Activated CD8-positive, alpha-beta memory T cell treated with anti-CD3 and anti-CD28 coated beads, Interleukin-2, amount 10 ng/mL, durations not matched to agents 7 days and 5 days (primary cell): ENCODE measurements around the gene WSCD2. TPM values are rescaled to one million over a fixed set of nuclear protein-coding genes. Genes with fewer than 3 reads are reported as not detected.

Source experiments
- ATAC-seq: fragments of 150-1000 bp; cut with Tn5 transposase; one replicate; pipeline ENCODE4 v1.10.0; 2021; ENCODE audit warnings: moderate library complexity
- CTCF ChIA-PET: fragments of 350-600 bp; sonication (Branson Sonifier 250); formaldehyde crosslinking; loops from one replicate; lab custom pipeline; 2021; ENCODE audit warnings: antibody characterized with exemption; lab: Charles Lee
- DNase-seq: peaks from one replicate; pipeline ENCODE4 v3.0.0-alpha.2; 2020
- H3K27ac Mint-ChIP-seq: one replicate; pipeline ENCODE4 v1.8.0; 2021; ENCODE audit warnings: mild to moderate bottlenecking, mixed read lengths
- H3K27me3 Mint-ChIP-seq: one replicate; pipeline ENCODE4 v1.8.0; 2021; ENCODE audit warnings: mixed read lengths
- H3K36me3 Mint-ChIP-seq: one replicate; pipeline ENCODE4 v1.8.0; 2021; ENCODE audit warnings: mild to moderate bottlenecking, mixed read lengths
- H3K4me1 Mint-ChIP-seq: one replicate; pipeline ENCODE4 v1.8.0; 2021; ENCODE audit warnings: mixed read lengths
- H3K4me3 Mint-ChIP-seq: one replicate; pipeline ENCODE4 v1.8.0; 2021; ENCODE audit warnings: mild to moderate bottlenecking, moderate library complexity, mixed read lengths
- H3K9me3 Mint-ChIP-seq: one replicate; pipeline ENCODE4 v1.8.0; 2022; ENCODE audit warnings: low read depth, mixed read lengths
- total RNA-seq, 2 experiments: library from RNA; stranded (reverse); gene quantifications; one replicate each; pipeline ENCODE4 v1.2.3, GENCODE V29; 2021

WSCD2 gene
- total RNA-seq, 2 experiments from 2014 or later = not detected

- no peak overlapping the region for H3K4me3 Mint-ChIP-seq
- no peak overlapping the region for H3K27ac Mint-ChIP-seq
- ATAC-seq (no peak), DNase-seq (no peak)
- H3K36me3 Mint-ChIP-seq = no peaks in the 10 kb centered on the region
- CTCF ChIA-PET = no interaction called here
- H3K4me1 Mint-ChIP-seq = no peaks in the 10 kb centered on the region
- H3K27me3 Mint-ChIP-seq = peaks cover 3% of the 10 kb centered on the region
- no peaks in the 10 kb centered on the region for H3K9me3 Mint-ChIP-seq
Measured at GRCh38 chr12:108099073-108099472, 30.0 kb upstream of the WSCD2 start.

- H3K9me3 Mint-ChIP-seq = no peaks in the 10 kb centered on the region
- H3K4me3 Mint-ChIP-seq = no peak overlapping the region
- CTCF ChIA-PET = no interaction called here
- ATAC-seq (no peak), DNase-seq (no peak)
- no peaks in the 10 kb centered on the region for H3K4me1 Mint-ChIP-seq
- peaks cover 1% of the 10 kb centered on the region for H3K27me3 Mint-ChIP-seq
- H3K36me3 Mint-ChIP-seq = no peaks in the 10 kb centered on the region
- H3K27ac Mint-ChIP-seq = no peak overlapping the region
Measured at GRCh38 chr12:108099778-108100489, 29.2 kb upstream of the WSCD2 start.

GRCh38 chr12:108101605-108102175, 27.4 kb upstream of the WSCD2 start:
- no peak for ATAC-seq
- CTCF ChIA-PET = no interaction called here
- H3K4me1 Mint-ChIP-seq = no peaks in the 10 kb centered on the region
- H3K9me3 Mint-ChIP-seq = no peaks in the 10 kb centered on the region
- DNase-seq = no peak
- no peak overlapping the region for H3K27ac Mint-ChIP-seq
- H3K36me3 Mint-ChIP-seq = no peaks in the 10 kb centered on the region
- H3K4me3 Mint-ChIP-seq = no peak overlapping the region
- no peaks in the 10 kb centered on the region for H3K27me3 Mint-ChIP-seq

DNA sequence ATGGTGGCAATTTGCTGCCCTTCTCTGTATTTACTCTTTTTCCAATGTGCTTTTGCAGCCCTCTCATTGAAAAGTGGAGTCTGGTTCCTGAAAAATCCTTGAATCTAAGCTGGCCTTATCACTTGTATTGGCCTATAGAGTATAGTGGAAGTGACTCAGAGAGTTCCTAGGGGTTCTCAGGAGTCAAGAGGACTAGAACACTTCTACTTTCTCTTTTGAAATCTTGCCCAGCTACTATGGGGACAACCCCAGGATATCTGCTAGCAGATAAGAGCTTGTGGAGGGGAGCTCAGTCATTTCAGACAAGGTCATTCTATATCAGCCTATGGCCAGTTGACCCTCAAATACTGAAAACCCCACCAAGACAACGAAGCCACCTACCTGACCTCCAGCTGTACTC, 26.7 kb upstream of the WSCD2 start:
- Mint-ChIP-seq H3K27ac (no peak overlapping the region), H3K9me3 (no peaks in the 10 kb centered on the region), H3K36me3 (no peaks in the 10 kb centered on the region), H3K4me3 (no peak overlapping the region), H3K4me1 (no peaks in the 10 kb centered on the region), H3K27me3 (no peaks in the 10 kb centered on the region)
- no peak for DNase-seq
- CTCF ChIA-PET = interaction anchor here (0.9 kb wide), 1 partner anchor 8 kb away, joined by 3 read pairs; no protein-coding TSS in a partner anchor
- no peak for ATAC-seq

GRCh38 chr12:108103087-108103486, 26.0 kb upstream of the WSCD2 start:
- ATAC-seq (no peak), DNase-seq (no peak)
- no peak overlapping the region for H3K4me3 Mint-ChIP-seq
- no peaks in the 10 kb centered on the region for H3K4me1 Mint-ChIP-seq
- H3K9me3 Mint-ChIP-seq = no peaks in the 10 kb centered on the region
- H3K36me3 Mint-ChIP-seq = no peaks in the 10 kb centered on the region
- no peak overlapping the region for H3K27ac Mint-ChIP-seq
- CTCF ChIA-PET = interaction anchor here (0.9 kb wide), 1 partner anchor 9 kb away, joined by 3 read pairs; no protein-coding TSS in a partner anchor
- no peaks in the 10 kb centered on the region for H3K27me3 Mint-ChIP-seq

DNA sequence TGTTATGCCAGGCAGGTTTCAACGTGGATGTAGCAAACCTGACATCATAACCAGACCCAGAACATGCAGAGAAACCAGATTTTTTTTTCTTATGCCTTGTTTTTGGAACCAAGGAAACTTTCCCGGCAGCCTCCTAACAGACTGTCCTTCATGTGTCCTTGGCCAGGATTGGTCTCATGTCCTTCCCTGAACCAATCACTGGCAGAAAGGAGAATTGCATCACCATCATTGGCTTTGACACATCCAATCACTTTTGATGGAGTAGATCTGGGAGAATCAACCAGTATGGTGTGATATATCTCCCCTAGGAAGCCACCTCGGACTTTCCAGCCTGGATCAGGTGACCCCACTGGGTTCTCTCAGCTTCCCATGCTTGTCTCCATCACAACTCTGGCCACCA, 25.6 kb upstream of the WSCD2 start:
- Mint-ChIP-seq H3K36me3 (no peaks in the 10 kb centered on the region), H3K27me3 (no peaks in the 10 kb centered on the region), H3K27ac (no peak overlapping the region), H3K4me3 (no peak overlapping the region), H3K9me3 (no peaks in the 10 kb centered on the region), H3K4me1 (no peaks in the 10 kb centered on the region)
- DNase-seq = no peak
- ATAC-seq = no peak
- CTCF ChIA-PET = no interaction called here

DNA sequence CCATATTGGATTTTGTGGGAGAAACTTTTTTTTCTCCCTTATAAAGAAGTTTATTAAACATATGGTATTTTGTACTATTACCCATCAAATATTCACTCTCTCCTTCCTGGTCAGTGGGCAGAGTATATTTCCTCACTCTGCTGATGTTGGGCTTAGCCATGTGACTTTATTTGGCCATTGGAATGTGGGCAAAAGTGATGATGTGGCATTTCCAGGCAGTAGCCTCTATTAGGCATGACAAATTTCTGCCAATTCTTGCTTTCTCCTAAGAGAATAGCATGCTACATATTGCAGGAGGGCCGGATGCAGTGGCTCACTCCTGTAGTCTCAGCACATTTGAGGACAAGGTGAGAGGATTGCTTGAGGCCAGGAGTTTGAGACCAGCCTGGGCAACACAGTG, 24.4 kb upstream of the WSCD2 start:
- H3K36me3 Mint-ChIP-seq = no peaks in the 10 kb centered on the region
- H3K4me3 Mint-ChIP-seq = no peak overlapping the region
- no peaks in the 10 kb centered on the region for H3K27me3 Mint-ChIP-seq
- H3K9me3 Mint-ChIP-seq = no peaks in the 10 kb centered on the region
- H3K4me1 Mint-ChIP-seq = no peaks in the 10 kb centered on the region
- CTCF ChIA-PET = no interaction called here
- no peak overlapping the region for H3K27ac Mint-ChIP-seq
- DNase-seq = no peak
- ATAC-seq = no peak

GRCh38 chr12:108106599-108106998, 22.5 kb upstream of the WSCD2 start:
- Mint-ChIP-seq H3K27me3 (no peaks in the 10 kb centered on the region), H3K4me1 (no peaks in the 10 kb centered on the region), H3K36me3 (no peaks in the 10 kb centered on the region), H3K4me3 (no peak overlapping the region), H3K27ac (no peak overlapping the region), H3K9me3 (no peaks in the 10 kb centered on the region)
- DNase-seq (no peak), ATAC-seq (no peak)
- CTCF ChIA-PET = no interaction called here

- Mint-ChIP-seq H3K27ac (no peak overlapping the region), H3K4me3 (no peak overlapping the region), H3K27me3 (no peaks in the 10 kb centered on the region), H3K9me3 (no peaks in the 10 kb centered on the region), H3K36me3 (no peaks in the 10 kb centered on the region), H3K4me1 (no peaks in the 10 kb centered on the region)
- no peak for DNase-seq
- CTCF ChIA-PET = no interaction called here
- no peak for ATAC-seq
Measured at GRCh38 chr12:108107293-108107692, 21.8 kb upstream of the WSCD2 start.

GRCh38 chr12:108109504-108109903, 19.6 kb upstream of the WSCD2 start:
- ATAC-seq = no peak
- no peak overlapping the region for H3K27ac Mint-ChIP-seq
- CTCF ChIA-PET = no interaction called here
- no peak overlapping the region for H3K4me3 Mint-ChIP-seq
- H3K4me1 Mint-ChIP-seq = no peaks in the 10 kb centered on the region
- no peak for DNase-seq
- no peaks in the 10 kb centered on the region for H3K27me3 Mint-ChIP-seq
- H3K36me3 Mint-ChIP-seq = no peaks in the 10 kb centered on the region
- H3K9me3 Mint-ChIP-seq = no peaks in the 10 kb centered on the region

DNA sequence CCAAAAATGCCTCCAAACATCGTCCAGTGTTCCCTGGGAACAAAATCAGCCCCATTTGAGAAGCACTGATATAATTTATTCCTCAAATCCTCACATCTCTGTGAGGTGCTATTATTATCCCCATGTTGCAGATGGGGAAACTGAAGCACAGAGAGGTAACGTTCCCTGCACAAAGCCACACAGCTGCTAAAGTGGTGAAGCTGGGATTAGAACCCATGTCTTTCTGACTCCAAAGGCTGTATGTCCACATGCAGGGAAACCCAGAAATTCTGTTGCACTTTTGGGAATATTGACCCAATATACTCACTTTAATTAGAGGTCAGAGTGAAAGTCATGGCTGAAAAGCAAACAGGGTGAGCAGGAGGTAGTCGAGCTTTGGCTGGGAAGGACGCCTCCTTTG, 19.1 kb upstream of the WSCD2 start:
- Mint-ChIP-seq H3K9me3 (no peaks in the 10 kb centered on the region), H3K4me1 (no peaks in the 10 kb centered on the region), H3K4me3 (no peak overlapping the region), H3K27ac (no peak overlapping the region), H3K27me3 (no peaks in the 10 kb centered on the region), H3K36me3 (no peaks in the 10 kb centered on the region)
- ATAC-seq (no peak), DNase-seq (no peak)
- CTCF ChIA-PET = no interaction called here

DNA sequence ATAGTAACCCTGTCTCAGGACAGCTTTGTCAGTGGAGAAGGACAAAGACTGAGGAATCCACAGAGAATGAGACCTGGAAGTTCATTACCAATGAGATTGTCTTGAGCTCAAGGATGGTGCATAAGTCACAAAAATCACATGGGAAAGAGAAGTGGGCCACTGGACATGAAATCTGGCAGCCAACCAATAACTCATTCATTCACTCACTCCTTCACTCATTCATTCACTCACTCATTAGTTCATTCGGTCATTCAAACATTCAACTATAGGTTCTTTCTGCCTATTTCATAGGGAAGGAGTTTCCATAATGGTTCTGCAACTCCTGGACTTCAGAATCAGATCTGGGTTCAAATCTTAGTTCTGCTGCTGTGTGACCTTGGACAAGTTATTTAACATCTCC, 18.2 kb upstream of the WSCD2 start:
- peaks cover 3% of the 10 kb centered on the region for H3K27me3 Mint-ChIP-seq
- no peak overlapping the region for H3K27ac Mint-ChIP-seq
- no peaks in the 10 kb centered on the region for H3K9me3 Mint-ChIP-seq
- no peak overlapping the region for H3K4me3 Mint-ChIP-seq
- CTCF ChIA-PET = no interaction called here
- DNase-seq = no peak
- no peaks in the 10 kb centered on the region for H3K36me3 Mint-ChIP-seq
- ATAC-seq = no peak
- no peaks in the 10 kb centered on the region for H3K4me1 Mint-ChIP-seq

- H3K27ac Mint-ChIP-seq = no peak overlapping the region
- H3K4me3 Mint-ChIP-seq = no peak overlapping the region
- peaks cover 9% of the 10 kb centered on the region for H3K27me3 Mint-ChIP-seq
- H3K9me3 Mint-ChIP-seq = no peaks in the 10 kb centered on the region
- DNase-seq (no peak), ATAC-seq (no peak)
- H3K4me1 Mint-ChIP-seq = no peaks in the 10 kb centered on the region
- CTCF ChIA-PET = no interaction called here
- H3K36me3 Mint-ChIP-seq = no peaks in the 10 kb centered on the region
Measured at GRCh38 chr12:108112832-108113556, 16.1 kb upstream of the WSCD2 start.
